K562 (cell line): Measurements from ENCODE around the gene PRIM1. TPM values are rescaled to one million over a fixed set of nuclear protein-coding genes. Genes with fewer than 3 reads are reported as not detected.

Source experiments
- BCOR ChIP-seq: fragments of 450-650 bp; IDR thresholded peaks from 2 replicates; pipeline ENCODE4 v1.6.1; 2016
- EP300 ChIP-seq: IDR thresholded peaks from 2 replicates; pipeline ENCODE4 v1.6.1; 2012; ENCODE audit warnings: low read length, improper control_type of control experiment
- GATAD2A ChIP-seq: fragments of 450-650 bp; IDR thresholded peaks from 2 replicates; pipeline ENCODE4 v1.6.1; 2017
- HMGN3 ChIP-seq: IDR thresholded peaks from 2 replicates; pipeline ENCODE4 v1.6.1; 2011; ENCODE audit warnings: borderline replicate concordance, low read depth, mild to moderate bottlenecking, mixed read lengths, low read length; ENCODE audit not compliant: insufficient read length; ENCODE audit errors: extremely low read depth
- KDM1A ChIP-seq, 2 experiments: fragments of 450-650 bp; IDR thresholded peaks; 2 replicates each; pipeline ENCODE4 v1.6.1; 2016; ENCODE audit warnings: mild to moderate bottlenecking in 2 of 2
- KLF16 ChIP-seq: IDR thresholded peaks from 2 replicates; pipeline ENCODE4 v1.6.1; 2016; ENCODE audit warnings: antibody characterized with exemption
- MLX ChIP-seq, 2 experiments: fragments of 450-650 bp in 1 of 2; sonication (generic) in 1 of 2; formaldehyde crosslinking; conservative IDR thresholded peaks; 2 replicates each; pipeline versions ENCODE4 v1.4.0 to v1.8.1; 2020 to 2022; ENCODE audit warnings: mild to moderate bottlenecking in 1 of 2, missing genetic modification reagents in 1 of 2
- PTTG1 ChIP-seq: fragments of 450-650 bp; IDR thresholded peaks from 2 replicates; pipeline ENCODE4 v1.6.1; 2016; ENCODE audit warnings: low read depth, mild to moderate bottlenecking, missing genetic modification characterization, missing compliant biosample characterization
- SMAD3 ChIP-seq: fragments of 450-650 bp; formaldehyde crosslinking; conservative IDR thresholded peaks from 2 replicates; pipeline ENCODE4 v1.4.0; 2020; ENCODE audit warnings: mild to moderate bottlenecking
- SNAPC5 ChIP-seq: fragments of 250-450 bp; sonication (Bioruptor Pico); IDR thresholded peaks from 2 replicates; pipeline ENCODE4 v1.8.0; 2021; ENCODE audit warnings: moderate library complexity, mild to moderate bottlenecking, inconsistent platforms
- TFAP4 ChIP-seq: sonication (generic); formaldehyde crosslinking; IDR thresholded peaks from 2 replicates; pipeline ENCODE4 v1.8.0; 2022; ENCODE audit warnings: missing genetic modification reagents, mild to moderate bottlenecking, moderate library complexity, borderline replicate concordance
- UBTF ChIP-seq, 2 experiments: IDR thresholded peaks; 2 replicates each; pipeline ENCODE4 v1.6.1; 2012; ENCODE audit warnings: improper control_type of control experiment in 2 of 2, low read depth in 2 of 2, low read length in 2 of 2, borderline replicate concordance in 1 of 2
- USF2 ChIP-seq: sonication (generic); formaldehyde crosslinking; IDR thresholded peaks from 2 replicates; pipeline ENCODE4 v1.5.0; 2020; ENCODE audit warnings: missing genetic modification reagents
- ZNF239 ChIP-seq: fragments of 250-450 bp; sonication (Bioruptor Pico); IDR thresholded peaks from 2 replicates; pipeline ENCODE4 v1.4.0; 2020; ENCODE audit warnings: mild to moderate bottlenecking
- ZNF644 ChIP-seq: fragments of 200-800 bp; sonication (Bioruptor generic); IDR thresholded peaks from 2 replicates; pipeline ENCODE4 v1.6.1; 2016; ENCODE audit warnings: low read depth, missing genetic modification characterization, missing compliant biosample characterization
- ZNF655 ChIP-seq: fragments of 250-450 bp; sonication (Bioruptor Pico); IDR thresholded peaks from 2 replicates; pipeline ENCODE4 v1.5.0; 2021
- polyA plus RNA-seq, 8 experiments: library from polyadenylated mRNA; depleted of rRNA in 4 of 8; stranded (reverse) in 5 of 8; unstranded in 3 of 8; fragments of >200 nt; fragmentation: Nextera tagmentation in 2 of 8; fragmentation: Illumina TruSeq in 1 of 8; extraction: Ambion mirVana in 2 of 8; extraction: Trizol in 1 of 8; gene quantifications; 2 replicates each; pipeline versions ENCODE4 v1.2.1 to v1.2.3, GENCODE V29; 2011 to 2014; ENCODE audit warnings: inconsistent platforms in 1 of 8, missing spikeins in 1 of 8
- total RNA-seq, 7 experiments: library from RNA; depleted of rRNA in 6 of 7; stranded (reverse); fragments of >200 nt in 6 of 7; fragmentation: Illumina TruSeq in 2 of 7; extraction: Trizol in 2 of 7; gene quantifications; 2 replicates each; pipeline versions ENCODE4 v1.2.1 to v1.2.3, GENCODE V29; 2011 to 2021; ENCODE audit warnings: low replicate concordance in 1 of 7

PRIM1 gene
- total and polyA plus RNA-seq, 9 of the 15 experiments (the other 6 are each of a cell fraction or from before 2014, with no cell fraction given): 67.2 to 179 (median 140) TPM

- TF ChIP-seq ZNF655 (no peak), USF2 (no peak), UBTF (IDR thresholded peaks at IDR 0.05; ENCODE audit: borderline replicate concordance in 1 of 2, low read depth in 2 of 2, low read length in 2 of 2) (no peak), SNAPC5 (CRISPR knock-in tag) (no peak), TFAP4 (CRISPR knock-in tag) (no peak), BCOR (no peak), EP300 (no peak), MLX (CRISPR knock-in tag; conservative IDR thresholded peaks at IDR 0.05) (no peak), KDM1A (IDR thresholded peaks at IDR 0.05) (peak; percentile 18 to 19; a peak in 1 of 4 replicates), ZNF644 (tag) (no peak), GATAD2A (no peak), SMAD3 (no peak), ZNF239 (no peak), PTTG1 (tag) (no peak), KLF16 (no peak), HMGN3 (no peak)
Measured at GRCh38 chr12:56695327-56696101, 56.6 kb downstream of the PRIM1 start (continued).
